ENCODE measurements around the gene TP73.

The TP73 gene

GRCh38 chr1:3772027-3772714 is 119.9 kb downstream of the TP73 start:
- DNase-seq = peak; percentile 82

- no peak for DNase-seq
Observed at GRCh38 chr1:3772715-3773571, 120.6 kb downstream of the TP73 start, which contains the start of gene SMIM1. Gene SMIM1 (plus strand): TSS chr1:3772749. CDS start chr1:3775374, 2,625 bp downstream.

GRCh38 chr1:3773572-3774275 is 121.4 kb downstream of the TP73 start:
- no peak for DNase-seq

- no peak for DNase-seq
Observed at GRCh38 chr1:3774276-3774945, 122.1 kb downstream of the TP73 start.

- DNase-seq = no peak
Observed at GRCh38 chr1:3774946-3775489, 122.7 kb downstream of the TP73 start.

- peak; percentile 55 for DNase-seq
Observed at GRCh38 chr1:3775490-3776230, 123.3 kb downstream of the TP73 start.

GRCh38 chr1:3776231-3776961 is 124.1 kb downstream of the TP73 start:
- no peak for DNase-seq

GRCh38 chr1:3777078-3777547 is 124.8 kb downstream of the TP73 start:
- DNase-seq = no peak

- DNase-seq = no peak
Observed at GRCh38 chr1:3777647-3778589, 125.6 kb downstream of the TP73 start.

- no peak for DNase-seq
Observed at GRCh38 chr1:3778590-3779264, 126.4 kb downstream of the TP73 start.

GRCh38 chr1:3779265-3779911 is 127.1 kb downstream of the TP73 start:
- DNase-seq = no peak

GRCh38 chr1:3779912-3780416 is 127.6 kb downstream of the TP73 start:
- no peak for DNase-seq

GRCh38 chr1:3780901-3781300 is 128.6 kb downstream of the TP73 start:
- DNase-seq = no peak

GRCh38 chr1:3783651-3784474 is 131.5 kb downstream of the TP73 start:
- DNase-seq = no peak

- DNase-seq = no peak
Observed at GRCh38 chr1:3785045-3785444, 132.7 kb downstream of the TP73 start.

- DNase-seq = no peak
Observed at GRCh38 chr1:3785456-3786157, 133.3 kb downstream of the TP73 start.
